Right lobe of liver (tissue), 6 donors: Measurements from ENCODE around the gene OGA. TPM values are rescaled to one million over a fixed set of nuclear protein-coding genes. Genes with fewer than 3 reads are reported as not detected.

Experiments
- ATAC-seq, 4 donors: fragments of 200-7000 bp; cut with Tn5 transposase; one replicate each; pipeline ENCODE4 v1.9.1; 2020; ENCODE audit warnings: mild to moderate bottlenecking in 4 of 4, moderate library complexity in 4 of 4
- DNase-seq, 3 donors: peaks; one replicate each; pipeline ENCODE4 v3.0.0-alpha.2; 2020
- H3K27ac ChIP-seq, 3 donors: fragments of 200-600 bp; one replicate each; pipeline ENCODE4 v1.8.0; 2022
- H3K27me3 ChIP-seq, 2 donors: fragments of 200-600 bp; one replicate each; pipeline ENCODE4 v1.8.0; 2022
- H3K36me3 ChIP-seq, 4 donors: fragments of 200-600 bp; sonication (generic) in 1 of 4; one replicate each; pipeline versions ENCODE4 v1.5.1 to v1.8.0; 2017 to 2022; ENCODE audit warnings: control low read depth in 1 of 4
- H3K4me1 ChIP-seq, 4 donors: fragments of 200-600 bp; sonication (generic) in 1 of 4; one replicate each; pipeline versions ENCODE4 v1.5.1 to v1.8.0; 2017 to 2022; ENCODE audit warnings: control low read depth in 1 of 4
- H3K4me3 ChIP-seq, 3 donors: fragments of 200-600 bp; one replicate each; pipeline ENCODE4 v1.8.0; 2022
- H3K9me3 ChIP-seq, 4 donors: fragments of 200-600 bp; sonication (generic) in 1 of 4; one replicate each; pipeline versions ENCODE4 v1.5.1 to v1.8.0; 2017 to 2022; ENCODE audit warnings: control low read depth in 1 of 4
- CTCF ChIP-seq, 4 donors: fragments of 200-600 bp in 3 of 4; fragments of 450-650 bp in 1 of 4; IDR thresholded peaks; one replicate each; pipeline versions ENCODE4 v1.5.1 to v1.8.0; 2016 to 2022; ENCODE audit warnings: antibody characterized with exemption in 4 of 4, mild to moderate bottlenecking in 2 of 4
- POLR2A ChIP-seq: fragments of 450-650 bp; IDR thresholded peaks from one replicate; pipeline ENCODE4 v1.6.1; 2017; ENCODE audit warnings: antibody characterized with exemption, mild to moderate bottlenecking
- WGBS: methylation state at CpG from one replicate; pipeline ENCODE4 v1.1.6; 2018; ENCODE audit warnings: low coverage, low lambda C conversion rate; ENCODE audit not compliant: insufficient coverage; ENCODE audit errors: missing lambda C conversion rate; 5-methylcytosine and 5-hydroxymethylcytosine counted together
- intact Hi-C, 2 donors: fragments of 100-400 bp; cut with DNase I; formaldehyde crosslinking; loops; one replicate each; pipeline versions ENCODE4 v1.11.2 to v1.14.1; 2022
- total RNA-seq, 6 experiments: library from RNA; depleted of rRNA in 2 of 6; stranded (reverse); fragments of >200 nt in 2 of 6; fragmentation: NEBNext Ultra II Directional in 3 of 6; extraction: Animal tissue kit (Norgen Biotek cat#: 25700) in 3 of 6; gene quantifications; one replicate each; pipeline versions ENCODE4 v1.1.0 to v1.2.4, GENCODE V29; 2016 to 2023
- donor health status: DM: no; HTN: yes; CAD: no.
- donor health status: DM: no; HTN: no; CAD: no.
- donor health status: DM: no; HTN: no; CAD: no.
- donor health status: DM: no; HTN: yes; CAD: no.
- donor health status: DM: no; HTN: yes; CAD: no.

The OGA gene
- total RNA-seq, 6 experiments from 2014 or later: 34.7 to 52.2 (median 36.7) TPM

DNA sequence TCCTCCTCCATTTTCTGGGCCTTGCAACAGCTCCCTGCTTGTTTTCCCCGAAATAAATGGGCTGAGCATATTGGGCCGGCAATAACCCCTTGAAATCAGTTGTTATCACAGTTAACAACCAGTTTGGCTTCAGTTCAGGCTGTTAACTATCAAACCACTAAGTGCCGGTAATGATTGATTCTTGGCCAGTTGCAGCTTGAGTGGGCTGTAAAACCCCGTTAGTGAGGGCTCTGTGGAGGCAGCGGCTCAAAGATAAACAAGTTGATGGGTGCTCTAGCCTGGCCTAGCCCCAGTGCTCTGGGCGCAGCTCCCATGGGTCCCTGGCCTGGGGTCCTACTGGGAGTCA, 50.7 kb downstream of the OGA start:
- Histone ChIP-seq H3K4me3 (no peak overlapping the region), H3K4me1 (no peaks in the 10 kb centered on the region), H3K27ac (no peak overlapping the region), H3K9me3 (no peaks in the 10 kb centered on the region), H3K36me3 (no peaks in the 10 kb centered on the region), H3K27me3 (no peaks in the 10 kb centered on the region)
- intact Hi-C loops: no loop called here
- WGBS: 33% methylated on average over 1 of the region's 6 CpGs
- ATAC-seq (no peak), DNase-seq (no peak)
- no peak for TF ChIP-seq CTCF (IDR thresholded peaks at IDR 0.05)
- no peak for TF ChIP-seq POLR2A

GRCh38 chr10:101766753-101767599, 51.3 kb downstream of the OGA start:
- ATAC-seq (no peak), DNase-seq (no peak)
- no peaks in the 10 kb centered on the region for H3K9me3 ChIP-seq
- H3K27me3 ChIP-seq: no peaks in the 10 kb centered on the region
- no peak overlapping the region for H3K27ac ChIP-seq
- H3K4me1 ChIP-seq: no peaks in the 10 kb centered on the region
- intact Hi-C loops: no loop called here
- no CpG with 5 or more reads among the region's 12 CpGs for WGBS
- H3K4me3 ChIP-seq: no peak overlapping the region
- TF ChIP-seq POLR2A: no peak
- no peak for TF ChIP-seq CTCF (IDR thresholded peaks at IDR 0.05)
- no peaks in the 10 kb centered on the region for H3K36me3 ChIP-seq

- TF ChIP-seq CTCF (IDR thresholded peaks at IDR 0.05) (no peak), POLR2A (no peak)
- WGBS: 56% methylated on average over 5 of the region's 6 CpGs
Measured at GRCh38 chr10:101766306-101766705, 51.9 kb downstream of the OGA start.

DNA sequence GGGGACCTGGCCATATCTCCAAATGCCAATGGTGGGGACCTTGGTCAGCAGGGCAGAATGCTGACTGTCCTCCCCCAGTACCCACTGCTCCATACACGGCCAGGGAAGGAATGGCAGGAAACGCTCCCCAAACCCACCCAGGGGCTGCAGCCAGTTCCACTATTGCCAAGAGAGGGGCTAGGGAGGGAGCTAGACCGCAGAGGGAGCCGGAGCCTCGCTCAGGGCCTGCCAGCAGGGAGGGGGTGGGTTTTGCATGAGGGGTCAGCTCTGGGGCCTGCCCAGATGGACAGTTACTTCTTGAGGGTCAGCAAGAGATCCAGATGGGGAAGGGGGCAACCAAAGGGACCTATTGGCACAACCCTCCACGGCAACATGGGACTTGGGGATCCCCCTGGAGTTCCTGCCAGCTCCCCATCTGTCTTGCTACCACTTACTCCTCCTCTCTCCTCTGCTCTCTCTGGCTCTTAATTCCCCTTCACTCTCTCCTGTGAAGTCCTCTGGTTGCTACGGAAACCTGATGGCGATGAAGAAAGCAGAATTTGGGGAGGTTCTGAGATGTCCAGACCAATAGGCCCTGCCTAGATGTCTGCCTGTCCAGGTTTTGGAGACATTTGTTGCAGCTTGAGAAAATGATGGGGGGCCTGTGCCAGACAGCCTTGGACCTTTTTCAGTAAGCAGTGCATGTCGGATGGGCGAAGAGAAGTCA, 55.0 kb downstream of the OGA start:
- H3K27ac ChIP-seq: no peak overlapping the region
- intact Hi-C loops: no loop called here
- DNase-seq: no peak

More at GRCh38 chr10:101766306-101766705, 51.9 kb downstream of the OGA start:
- Histone ChIP-seq H3K36me3 (no peaks in the 10 kb centered on the region), H3K27me3 (no peaks in the 10 kb centered on the region), H3K27ac (no peak overlapping the region), H3K4me3 (no peak overlapping the region), H3K4me1 (no peaks in the 10 kb centered on the region), H3K9me3 (no peaks in the 10 kb centered on the region)
- no peak for ATAC-seq
- intact Hi-C loops: no loop called here
- no peak for DNase-seq

More for the DNA sequence above, 55.0 kb downstream of the OGA start:
- Histone ChIP-seq H3K4me1 (no peaks in the 10 kb centered on the region), H3K9me3 (no peaks in the 10 kb centered on the region), H3K4me3 (no peak overlapping the region), H3K27me3 (no peaks in the 10 kb centered on the region), H3K36me3 (no peaks in the 10 kb centered on the region)
- ATAC-seq: no peak
- TF ChIP-seq CTCF (IDR thresholded peaks at IDR 0.05): no peak
- TF ChIP-seq POLR2A: no peak
- WGBS: 100% methylated on average over 2 of the region's 10 CpGs
